Measurements from ENCODE around the gene SPACA7. TPM values are rescaled to one million over a fixed set of nuclear protein-coding genes. Genes with fewer than 3 reads are reported as not detected.

SPACA7 gene
- polyA plus RNA-seq, 1 donor from 2014 or later, result not detected

- Histone ChIP-seq H3K27me3 (ENCODE audit: insufficient read depth, low read depth, low read length) (peaks cover 17% of the 10 kb centered on the region), H3K9me3 (ENCODE audit: low read length) (peaks cover 3% of the 10 kb centered on the region), H3K4me2 (ENCODE audit: low read length) (no peak overlapping the region), H3K9ac (ENCODE audit: low read length) (no peak overlapping the region), H3K9me2 (ENCODE audit: insufficient read depth, low read length) (no peaks in the 10 kb centered on the region), H3K4me3 (ENCODE audit: low read length) (no peak overlapping the region), H3K27ac (ENCODE audit: low read length) (no peak overlapping the region), H4K20me1 (ENCODE audit: insufficient read depth) (no peaks in the 10 kb centered on the region), H3F3A (ENCODE audit: insufficient read depth, low read length, poor library complexity, severe bottlenecking) (no peaks in the 10 kb centered on the region), H3K36me3 (ENCODE audit: insufficient read depth, low read length) (no peaks in the 10 kb centered on the region), H3K79me2 (replicated peaks; ENCODE audit: insufficient read depth, low read length) (no peaks in the 10 kb centered on the region), H2AFZ (ENCODE audit: low read depth, low read length) (no peak overlapping the region)
- no peak for TF ChIP-seq SMC3 (conservative IDR thresholded peaks at IDR 0.05; ENCODE audit: poor library complexity)
- no peak for TF ChIP-seq POLR2AphosphoS5 (IDR thresholded peaks at IDR 0.05)
- no peak for TF ChIP-seq TAF1 (IDR thresholded peaks at IDR 0.05; ENCODE audit: low read depth)
- no peak for TF ChIP-seq REST (IDR thresholded peaks at IDR 0.05; ENCODE audit: borderline replicate concordance)
- no peak for TF ChIP-seq EZH2 (IDR thresholded peaks at IDR 0.05; ENCODE audit: borderline replicate concordance, insufficient read depth, low read length, poor library complexity, severe bottlenecking)
- no peak for TF ChIP-seq EP300 (conservative IDR thresholded peaks at IDR 0.05; ENCODE audit: poor library complexity, severe bottlenecking)
- no peak for TF ChIP-seq MXI1 (conservative IDR thresholded peaks at IDR 0.05; ENCODE audit: poor library complexity, severe bottlenecking)
- no peak for TF ChIP-seq CTCF (IDR thresholded peaks at IDR 0.05; ENCODE audit: poor library complexity, severe bottlenecking)
These were observed 44.5 kb upstream of the SPACA7 start for GRCh38 chr13:112331675-112332074.

- TF ChIP-seq MXI1 (conservative IDR thresholded peaks at IDR 0.05; ENCODE audit: poor library complexity, severe bottlenecking), result no peak
- H3K27me3 ChIP-seq (ENCODE audit: insufficient read depth, low read depth, low read length), result peaks cover 17% of the 10 kb centered on the region
- H3K27ac ChIP-seq (ENCODE audit: low read length), result no peak overlapping the region
- H3F3A ChIP-seq (ENCODE audit: insufficient read depth, low read length, poor library complexity, severe bottlenecking), result no peaks in the 10 kb centered on the region
- no peak overlapping the region for H3K9ac ChIP-seq (ENCODE audit: low read length)
- no peak overlapping the region for H2AFZ ChIP-seq (ENCODE audit: low read depth, low read length)
- H4K20me1 ChIP-seq (ENCODE audit: insufficient read depth), result no peaks in the 10 kb centered on the region
- no peaks in the 10 kb centered on the region for H3K79me2 ChIP-seq (replicated peaks; ENCODE audit: insufficient read depth, low read length)
- no peaks in the 10 kb centered on the region for H3K36me3 ChIP-seq (ENCODE audit: insufficient read depth, low read length)
- no peaks in the 10 kb centered on the region for H3K9me2 ChIP-seq (ENCODE audit: insufficient read depth, low read length)
- no peak overlapping the region for H3K4me2 ChIP-seq (ENCODE audit: low read length)
- H3K9me3 ChIP-seq (ENCODE audit: low read length), result peaks cover 6% of the 10 kb centered on the region
- H3K4me3 ChIP-seq (ENCODE audit: low read length), result no peak overlapping the region
These were observed 43.4 kb upstream of the SPACA7 start for GRCh38 chr13:112332727-112333126.
